Sciatic nerve (tissue), 2 donors: ENCODE results near the gene MAGEB6. TPM values are rescaled to one million over a fixed set of nuclear protein-coding genes. Genes with fewer than 3 reads are reported as not detected.
"Not testable (repeated sequence)": the region's sequence is repeated elsewhere in the genome, so short reads cannot be mapped to it uniquely, and the experiment has no call there.

Source experiments
- ATAC-seq: fragments of 200-7000 bp; cut with Tn5 transposase; one replicate; pipeline ENCODE4 v1.9.1; 2020; ENCODE audit warnings: mild to moderate bottlenecking, moderate library complexity
- DNase-seq: peaks from one replicate; pipeline ENCODE4 v3.0.0-alpha.2; 2020; ENCODE audit warnings: low spot score
- intact Hi-C: fragments of 100-400 bp; cut with DNase I; formaldehyde crosslinking; loops from one replicate; pipeline ENCODE4 v1.14.2; 2022
- total RNA-seq: library from RNA; stranded (reverse); fragmentation: NEBNext Ultra II Directional; extraction: Animal tissue kit (Norgen Biotek cat#: 25700); gene quantifications from one replicate; pipeline ENCODE4 v1.2.1, GENCODE V29; 2021
- donor health status: DM: no; HTN: no; CAD: no.
- donor health status: DM: no; HTN: no; CAD: no.

Gene MAGEB6
- total RNA-seq, result not detected

- DNase-seq (no peak), ATAC-seq (no peak)
- intact Hi-C loops, result no loop called here
Observed at GRCh38 chrX:26192204-26192603, at the start of gene MAGEB6. TSS of gene MAGEB6 (plus strand) at chrX:26192440. CDS start at chrX:26193847, 1,407 bp downstream.

- intact Hi-C loops, result no loop called here
Observed at GRCh38 chrX:26146024-26146423, 46.2 kb upstream of the MAGEB6 start.

GRCh38 chrX:26160301-26160700 lies 31.9 kb upstream of the MAGEB6 start, which contains the start of gene MAGEB6B:
TSS of gene MAGEB6B (plus strand) at chrX:26160601. CDS start at chrX:26160601, 0 bp downstream.
- intact Hi-C loops, result no loop called here
- no peak for ATAC-seq
- DNase-seq, result no peak

More at GRCh38 chrX:26146024-26146423, 46.2 kb upstream of the MAGEB6 start:
- no peak for ATAC-seq
- DNase-seq, result no peak

GRCh38 chrX:26203561-26203960 lies 11.3 kb downstream of the MAGEB6 start:
- DNase-seq (no peak), ATAC-seq (no peak)
- intact Hi-C loops, result no loop called here

GRCh38 chrX:26204717-26205116 lies 12.5 kb downstream of the MAGEB6 start:
- DNase-seq, intact Hi-C loops, ATAC-seq: not testable (repeated sequence)

- ATAC-seq (no peak), DNase-seq (no peak)
- intact Hi-C loops, result no loop called here
Observed at GRCh38 chrX:26208012-26208411, 15.8 kb downstream of the MAGEB6 start.

GRCh38 chrX:26215869-26216268 lies 23.6 kb downstream of the MAGEB6 start, which contains the start of gene MAGEB5:
TSS of gene MAGEB5 (plus strand) at chrX:26216169. CDS start at chrX:26217302, 1,133 bp downstream.
- DNase-seq (no peak), ATAC-seq (no peak)
- intact Hi-C loops, result no loop called here

GRCh38 chrX:26219351-26219750 lies 27.1 kb downstream of the MAGEB6 start:
- intact Hi-C loops, result no loop called here
- DNase-seq, result no peak

GRCh38 chrX:26234177-26234576 lies 41.9 kb downstream of the MAGEB6 start:
- ATAC-seq (no peak), DNase-seq (no peak)
- intact Hi-C loops, result no loop called here

More at GRCh38 chrX:26219351-26219750, 27.1 kb downstream of the MAGEB6 start:
- no peak for ATAC-seq

Other genes starting within 250 kb of the MAGEB6 start
- not detected for gene MAGEB18, start 54.1 kb upstream of the MAGEB6 start, total RNA-seq
- not detected for gene MAGEB6B, start 31.8 kb upstream of the MAGEB6 start, total RNA-seq
- not detected for gene MAGEB5, start 23.7 kb downstream of the MAGEB6 start, total RNA-seq